Activated CD4-positive, alpha-beta T cell treated with anti-CD3 and anti-CD28 coated beads, Interleukin-2, Interleukin-4, amounts not matched to agents 100 ng/mL and 50 ng/mL, durations not matched to agents 16 hours and 8 hours (primary cell): ENCODE results near the gene TFR2.

Experiments used
- DNase-seq: peaks from one replicate; pipeline ENCODE4 v3.0.0-alpha.2; 2020; ENCODE audit warnings: low spot score

The TFR2 gene

GRCh38 chr7:100572949-100573675, 68.2 kb downstream of the TFR2 start:
- no peak for DNase-seq

DNA sequence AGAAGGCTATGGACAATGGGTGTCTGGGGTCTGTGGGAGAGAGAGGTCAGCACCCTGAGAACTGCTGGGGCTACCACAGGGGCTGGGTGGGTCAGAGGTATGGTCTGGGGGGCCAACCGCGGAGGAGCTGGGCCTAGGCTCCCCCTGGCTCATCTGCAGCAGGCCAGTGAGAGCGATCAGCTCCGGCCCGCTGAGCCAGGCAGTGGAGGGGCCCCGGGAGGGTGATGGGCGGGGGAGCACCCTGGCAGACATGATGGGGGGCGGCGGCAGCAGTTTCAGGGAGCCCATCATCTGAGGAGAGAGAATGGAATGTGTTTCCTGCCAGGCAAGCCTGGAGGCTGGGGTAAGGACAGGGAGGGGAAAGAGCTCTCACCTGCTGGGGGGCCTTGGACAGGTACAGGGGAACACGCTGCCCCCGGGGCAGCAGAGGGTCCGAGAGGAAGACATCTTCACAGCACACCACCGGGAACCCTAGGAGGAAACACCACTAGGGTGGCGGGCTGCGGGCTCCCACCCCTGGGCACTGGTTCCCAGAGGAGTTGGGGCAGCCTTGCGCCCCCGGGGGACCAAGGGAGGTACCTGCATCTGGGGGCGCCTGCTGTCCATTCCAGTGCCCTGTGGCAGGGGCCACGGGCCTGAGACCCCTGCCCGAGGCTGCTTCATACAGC, 68.9 kb downstream of the TFR2 start:
- no peak for DNase-seq

- no peak for DNase-seq
Measured at GRCh38 chr7:100571829-100572116, 69.6 kb downstream of the TFR2 start.

DNA sequence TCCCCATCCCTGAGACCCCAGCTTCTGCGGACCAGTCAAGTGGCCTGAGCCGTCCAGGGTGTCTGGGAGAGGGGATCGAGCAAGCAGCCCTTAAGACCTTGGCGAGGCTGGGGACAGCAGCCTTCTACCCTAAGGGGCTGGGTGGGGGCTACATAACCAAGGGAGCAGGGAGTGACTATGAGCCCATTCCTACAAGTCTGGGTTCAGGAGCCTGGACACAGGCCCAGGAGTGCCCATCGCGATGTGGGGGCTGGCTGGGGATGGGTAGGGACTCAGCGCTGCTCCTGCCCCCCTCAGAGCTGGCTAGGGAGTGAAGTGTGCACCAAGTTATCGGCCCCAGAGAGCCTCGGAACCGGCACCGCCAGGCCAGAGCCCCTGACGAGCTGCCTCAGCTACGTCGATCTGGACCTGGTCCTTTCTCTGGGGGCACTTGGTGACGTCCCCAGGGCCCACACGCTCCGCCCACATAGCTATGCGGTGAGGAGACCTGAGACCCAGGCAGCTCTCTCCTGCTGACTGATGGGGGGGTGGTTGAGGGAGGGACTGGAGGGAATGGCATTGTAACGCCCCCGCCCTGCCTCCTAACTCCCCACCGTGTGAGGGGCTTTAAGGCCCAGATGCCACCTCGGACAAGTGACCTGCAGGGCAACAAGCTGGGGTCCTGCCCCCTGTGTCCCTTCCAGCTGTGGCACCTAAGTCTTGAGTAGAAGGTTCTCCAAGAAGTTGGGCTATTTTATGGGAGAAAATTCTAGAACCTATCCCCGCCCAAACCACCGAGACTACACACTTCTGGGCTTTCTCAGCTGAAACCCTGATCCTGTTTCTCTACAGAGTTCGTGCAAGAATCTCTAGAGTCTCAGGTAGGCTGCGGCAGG, 70.2 kb downstream of the TFR2 start:
- DNase-seq, result no peak
